ENCODE data around the gene ANGPTL2. TPM values are rescaled to one million over a fixed set of nuclear protein-coding genes. Genes with fewer than 3 reads are reported as not detected.

Gene ANGPTL2
- total RNA-seq, 1 experiment from 2014 or later = 0.08 TPM

GRCh38 chr9:127132921-127133647, 10.6 kb upstream of the ANGPTL2 start:
- intact Hi-C loops (cut with micrococcal nuclease; ENCODE audit: unreplicated experiment) (no loop called here), in situ Hi-C loops (cut with HindIII; ENCODE audit: low pct_unique_long_range_greater_than_20kb, low sequenced_read_pairs) (no loop called here)
- Histone ChIP-seq H3K27me3 (ENCODE audit: control insufficient read depth, insufficient read depth, low read length) (no peaks in the 10 kb centered on the region), H3K9me3 (ENCODE audit: control insufficient read depth, insufficient read depth, low read depth, low read length) (no peaks in the 10 kb centered on the region), H3K4me1 (ENCODE audit: control insufficient read depth, insufficient read depth, low read length) (no peaks in the 10 kb centered on the region; the same call in 1 of the 2 replicates), H3K4me3 (ENCODE audit: low read depth in 2 of 2, low read length in 2 of 2) (no peak overlapping the region), H3K27ac (ENCODE audit: low read length) (no peak overlapping the region), H3K36me3 (ENCODE audit: control insufficient read depth, insufficient read depth, low read length) (no peaks in the 10 kb centered on the region)
- ATAC-seq = peak; percentile 73
- BruUV-seq (replicated peaks) = no TSS peak
- POLR2A ChIA-PET = no interaction called here
- TF ChIP-seq REST (IDR thresholded peaks at IDR 0.05; ENCODE audit: insufficient read depth in 1 of 2, low read depth in 2 of 2, low read length in 1 of 2) (no peak), TCF7L2 (IDR thresholded peaks at IDR 0.05; ENCODE audit: low read depth, low read length) (no peak)
- CTCF ChIA-PET = no interaction called here
- DNase-seq (ENCODE audit: low read depth, low spot score) = no peak

GRCh38 chr9:127132375-127132774, 9.9 kb upstream of the ANGPTL2 start:
- no peak overlapping the region for H3K27ac ChIP-seq (ENCODE audit: low read length)
- no peaks in the 10 kb centered on the region for H3K36me3 ChIP-seq (ENCODE audit: control insufficient read depth, insufficient read depth, low read length)
- H3K9me3 ChIP-seq (ENCODE audit: control insufficient read depth, insufficient read depth, low read depth, low read length) = no peaks in the 10 kb centered on the region
- in situ Hi-C loops (cut with HindIII; ENCODE audit: low pct_unique_long_range_greater_than_20kb, low sequenced_read_pairs) (no loop called here), intact Hi-C loops (cut with micrococcal nuclease; ENCODE audit: unreplicated experiment) (no loop called here)
- TF ChIP-seq REST (IDR thresholded peaks at IDR 0.05; ENCODE audit: insufficient read depth in 1 of 2, low read depth in 2 of 2, low read length in 1 of 2) (no peak), POLR2AphosphoS5 (IDR thresholded peaks at IDR 0.05; ENCODE audit: low read depth, low read length) (no peak), CTCF (IDR thresholded peaks at IDR 0.05) (no peak), SIN3A (IDR thresholded peaks at IDR 0.05; ENCODE audit: borderline replicate concordance, insufficient read depth, low read depth, low read length) (no peak), TCF7L2 (IDR thresholded peaks at IDR 0.05; ENCODE audit: low read depth, low read length) (no peak)
- ChIA-PET CTCF (no interaction called here), POLR2A (no interaction called here)
- DNase-seq (ENCODE audit: low read depth, low spot score) (no peak), ATAC-seq (no peak)
- no peak overlapping the region for H3K4me3 ChIP-seq (ENCODE audit: low read depth in 2 of 2, low read length in 2 of 2)
- no peaks in the 10 kb centered on the region for H3K27me3 ChIP-seq (ENCODE audit: control insufficient read depth, insufficient read depth, low read length)
- no TSS peak for BruUV-seq (replicated peaks)
- no peaks in the 10 kb centered on the region; the same call in 1 of the 2 replicates for H3K4me1 ChIP-seq (ENCODE audit: control insufficient read depth, insufficient read depth, low read length)

Data from Panc1 (cell line).